Fibroblast of skin of left biceps (primary cell): ENCODE data around the gene SYTL4.

ENCODE experiments used
- DNase-seq, 2 experiments: peaks; one replicate each; pipeline ENCODE4 v3.0.0-alpha.2; 2013; ENCODE audit warnings: low read depth in 2 of 2

SYTL4 gene

GRCh38 chrX:100648458-100649417 is 83.2 kb downstream of the SYTL4 start:
- DNase-seq: peak; percentile 53 to 61

DNA sequence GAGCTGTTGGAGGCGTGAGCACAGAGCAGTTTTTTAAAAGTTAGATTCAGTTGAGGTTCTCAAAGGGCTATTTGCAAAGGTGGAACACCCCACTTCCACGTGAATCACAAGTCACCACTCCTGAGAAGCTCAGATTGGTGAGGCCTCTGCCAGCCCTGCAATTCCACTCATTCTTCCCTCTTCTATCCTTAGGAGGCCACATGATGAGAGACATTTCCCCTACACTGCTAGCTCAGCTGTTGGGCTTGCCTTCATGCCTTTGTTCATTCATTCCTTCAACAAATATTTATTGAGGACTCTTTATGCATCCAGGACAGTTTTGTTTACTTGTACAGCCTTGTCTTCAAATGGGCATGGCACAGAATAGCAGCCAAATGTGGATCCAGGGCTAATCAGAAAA is 84.2 kb downstream of the SYTL4 start:
- DNase-seq: no peak

- DNase-seq: no peak
Observed at GRCh38 chrX:100647095-100647494, 84.8 kb downstream of the SYTL4 start.

DNA sequence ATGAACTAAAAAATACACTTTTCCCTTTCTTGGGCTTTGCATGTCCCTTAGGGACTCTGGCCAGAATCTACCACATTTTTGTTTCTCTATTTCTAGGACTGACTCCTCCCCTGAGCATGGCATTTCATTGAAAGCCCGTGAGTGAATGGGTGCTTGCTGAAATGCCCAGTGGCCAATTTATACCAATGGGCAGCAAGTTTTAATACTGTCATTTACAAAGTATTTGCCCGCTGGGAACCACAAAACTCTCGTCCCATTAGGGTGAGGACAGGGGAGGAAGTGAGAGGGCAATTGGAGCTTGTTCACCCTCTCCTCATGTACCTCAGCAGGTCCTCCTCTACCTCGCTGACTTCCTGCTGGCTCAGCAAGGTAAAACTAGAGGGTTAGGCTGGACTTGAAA is 86.8 kb downstream of the SYTL4 start:
- no peak for DNase-seq

- DNase-seq: peak; percentile 71 to 76
Observed at GRCh38 chrX:100643956-100644860, 87.7 kb downstream of the SYTL4 start, which contains the start of gene SRPX2. TSS of gene SRPX2 (plus strand) at chrX:100644199. CDS start at chrX:100646323, 2,124 bp downstream.

DNA sequence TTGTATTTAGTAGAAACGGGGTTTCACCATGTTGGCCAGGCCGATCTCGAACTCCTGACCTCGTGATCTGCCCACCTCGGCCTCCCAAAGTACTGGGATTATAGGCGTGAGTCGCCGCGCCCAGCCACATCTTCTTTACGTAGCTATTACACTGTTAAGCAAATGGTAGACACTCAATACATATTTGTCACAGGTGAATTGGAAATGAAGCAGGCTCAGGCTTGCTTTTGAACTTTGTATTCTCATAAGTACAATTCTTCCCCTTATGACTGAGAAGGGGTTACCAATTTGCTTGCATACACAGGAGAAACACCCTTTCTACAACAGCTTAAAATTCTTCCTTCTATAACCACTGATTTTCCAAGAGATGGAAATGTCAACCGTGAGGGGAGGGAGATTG is 88.7 kb downstream of the SYTL4 start:
- no peak for DNase-seq

GRCh38 chrX:100642290-100642689 is 89.6 kb downstream of the SYTL4 start:
- no peak for DNase-seq

DNA sequence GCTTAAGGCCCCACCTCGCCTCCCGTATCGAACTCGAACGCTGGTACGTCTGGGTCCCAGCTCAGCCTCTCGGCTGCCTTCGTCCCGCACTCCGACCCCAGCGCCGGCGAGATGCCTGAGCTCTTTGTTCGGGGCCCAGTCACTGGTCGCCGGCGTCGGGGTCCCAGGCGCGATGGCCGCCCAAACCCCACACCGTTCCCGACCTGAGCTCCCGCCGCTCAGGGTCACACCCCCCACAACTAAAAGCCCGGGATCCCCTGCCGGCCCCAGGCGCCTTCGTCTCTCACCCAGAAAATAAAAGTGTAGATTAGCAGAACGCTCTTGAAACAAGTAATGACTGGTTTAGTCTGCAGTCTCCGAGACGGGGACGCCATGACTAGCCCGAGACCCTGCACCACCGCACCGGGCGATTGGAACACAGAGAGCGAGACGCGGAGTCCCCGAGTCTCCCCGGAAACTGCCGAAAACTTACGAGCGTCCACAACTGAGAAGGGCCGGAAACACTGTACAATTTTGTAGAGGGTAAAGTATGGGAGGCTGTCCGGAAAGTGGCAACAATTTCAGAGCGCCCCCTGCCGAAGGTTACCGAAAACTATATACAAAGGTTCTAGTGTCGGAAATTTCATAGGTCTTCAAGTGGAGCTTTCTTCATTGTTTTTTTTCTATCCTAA is 95.5 kb downstream of the SYTL4 start, which contains the start of gene TSPAN6:
Gene TSPAN6, minus strand, starts transcription at position 486 of the 671 bp plus-strand sequence. Its CDS starts 112 bp downstream, at position 374.
- peak; percentile 77 to 82 for DNase-seq

GRCh38 chrX:100635989-100636320 is 96.0 kb downstream of the SYTL4 start:
- DNase-seq: no peak

- no peak for DNase-seq
Observed at GRCh38 chrX:100635040-100635439, 96.9 kb downstream of the SYTL4 start.

DNA sequence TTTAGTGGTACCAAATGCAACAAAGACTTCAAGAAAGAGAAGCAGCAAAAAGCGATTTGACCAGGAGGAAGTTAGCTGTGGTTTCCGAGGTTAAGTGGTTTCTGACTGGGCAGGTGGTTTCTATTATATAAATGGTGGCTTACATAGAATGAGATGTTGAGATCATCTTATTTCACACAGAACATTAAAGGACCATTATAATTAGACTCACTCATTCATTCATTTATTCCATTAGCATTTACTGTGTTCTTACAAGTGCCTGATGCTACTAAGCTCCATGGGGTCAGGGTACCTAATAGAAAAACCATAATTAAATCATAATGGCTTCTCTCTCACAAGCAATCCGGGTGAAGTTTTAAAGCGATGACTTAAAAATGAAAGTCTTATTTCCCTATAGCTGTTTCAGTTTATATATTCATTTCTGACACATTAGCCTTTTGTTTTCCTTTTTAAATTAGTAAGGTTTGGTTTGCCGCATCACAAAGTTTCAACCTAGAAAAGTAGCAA is 105.9 kb downstream of the SYTL4 start:
- DNase-seq: no peak
